Endothelial cell (in vitro differentiated cells): ENCODE results near the gene LRRC72. TPM values are rescaled to one million over a fixed set of nuclear protein-coding genes. Genes with fewer than 3 reads are reported as not detected.

Experiments
- DNase-seq: peaks from one replicate; pipeline ENCODE4 v3.0.0; 2021; ENCODE audit warnings: low spot score
- H3K27ac Mint-ChIP-seq: one replicate; pipeline ENCODE4 v1.8.0; 2021; ENCODE audit warnings: mixed read lengths, inconsistent platforms; ENCODE audit not compliant: unreplicated experiment
- H3K27me3 Mint-ChIP-seq: one replicate; pipeline ENCODE4 v1.8.0; 2021; ENCODE audit warnings: mild to moderate bottlenecking, moderate library complexity, mixed read lengths, inconsistent platforms; ENCODE audit not compliant: unreplicated experiment
- H3K36me3 Mint-ChIP-seq: one replicate; pipeline ENCODE4 v1.8.0; 2021; ENCODE audit warnings: mild to moderate bottlenecking, low read depth, mixed read lengths, inconsistent platforms; ENCODE audit not compliant: unreplicated experiment
- H3K4me1 Mint-ChIP-seq: one replicate; pipeline ENCODE4 v1.8.0; 2021; ENCODE audit warnings: mild to moderate bottlenecking, mixed read lengths, inconsistent platforms; ENCODE audit not compliant: unreplicated experiment
- H3K4me3 Mint-ChIP-seq: one replicate; pipeline ENCODE4 v1.8.0; 2021; ENCODE audit warnings: mild to moderate bottlenecking, mixed read lengths, inconsistent platforms; ENCODE audit not compliant: unreplicated experiment
- H3K9me3 Mint-ChIP-seq: one replicate; pipeline ENCODE4 v1.8.0; 2021; ENCODE audit warnings: mixed read lengths, inconsistent platforms; ENCODE audit not compliant: unreplicated experiment
- total RNA-seq: library from RNA; stranded (reverse); fragmentation: NEBNext Ultra II Directional; extraction: Animal tissue kit (Norgen Biotek cat#: 25700); gene quantifications from one replicate; pipeline ENCODE4 v1.2.1, GENCODE V29; 2021; ENCODE audit not compliant: unreplicated experiment
- TF ChIP-seq, protein P1 (sequence below): fragments of 200-600 bp; sonication (generic); IDR thresholded peaks from one replicate; pipeline ENCODE4 v1.5.0; 2021; ENCODE audit warnings: antibody characterized with exemption; ENCODE audit not compliant: unreplicated experiment

Gene LRRC72
- total RNA-seq, 1 donor from 2014 or later = not detected

- H3K4me3 Mint-ChIP-seq = no peak overlapping the region
- no peak overlapping the region for H3K27ac Mint-ChIP-seq
- H3K4me1 Mint-ChIP-seq = peaks cover 3% of the 10 kb centered on the region
- H3K9me3 Mint-ChIP-seq = no peaks in the 10 kb centered on the region
- TF ChIP-seq, protein P1, sequence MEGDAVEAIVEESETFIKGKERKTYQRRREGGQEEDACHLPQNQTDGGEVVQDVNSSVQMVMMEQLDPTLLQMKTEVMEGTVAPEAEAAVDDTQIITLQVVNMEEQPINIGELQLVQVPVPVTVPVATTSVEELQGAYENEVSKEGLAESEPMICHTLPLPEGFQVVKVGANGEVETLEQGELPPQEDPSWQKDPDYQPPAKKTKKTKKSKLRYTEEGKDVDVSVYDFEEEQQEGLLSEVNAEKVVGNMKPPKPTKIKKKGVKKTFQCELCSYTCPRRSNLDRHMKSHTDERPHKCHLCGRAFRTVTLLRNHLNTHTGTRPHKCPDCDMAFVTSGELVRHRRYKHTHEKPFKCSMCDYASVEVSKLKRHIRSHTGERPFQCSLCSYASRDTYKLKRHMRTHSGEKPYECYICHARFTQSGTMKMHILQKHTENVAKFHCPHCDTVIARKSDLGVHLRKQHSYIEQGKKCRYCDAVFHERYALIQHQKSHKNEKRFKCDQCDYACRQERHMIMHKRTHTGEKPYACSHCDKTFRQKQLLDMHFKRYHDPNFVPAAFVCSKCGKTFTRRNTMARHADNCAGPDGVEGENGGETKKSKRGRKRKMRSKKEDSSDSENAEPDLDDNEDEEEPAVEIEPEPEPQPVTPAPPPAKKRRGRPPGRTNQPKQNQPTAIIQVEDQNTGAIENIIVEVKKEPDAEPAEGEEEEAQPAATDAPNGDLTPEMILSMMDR = no peak
- DNase-seq = no peak
- H3K27me3 Mint-ChIP-seq = no peaks in the 10 kb centered on the region
- no peaks in the 10 kb centered on the region for H3K36me3 Mint-ChIP-seq
Observed at GRCh38 chr7:16554518-16555236, 28.1 kb downstream of the LRRC72 start.

DNA sequence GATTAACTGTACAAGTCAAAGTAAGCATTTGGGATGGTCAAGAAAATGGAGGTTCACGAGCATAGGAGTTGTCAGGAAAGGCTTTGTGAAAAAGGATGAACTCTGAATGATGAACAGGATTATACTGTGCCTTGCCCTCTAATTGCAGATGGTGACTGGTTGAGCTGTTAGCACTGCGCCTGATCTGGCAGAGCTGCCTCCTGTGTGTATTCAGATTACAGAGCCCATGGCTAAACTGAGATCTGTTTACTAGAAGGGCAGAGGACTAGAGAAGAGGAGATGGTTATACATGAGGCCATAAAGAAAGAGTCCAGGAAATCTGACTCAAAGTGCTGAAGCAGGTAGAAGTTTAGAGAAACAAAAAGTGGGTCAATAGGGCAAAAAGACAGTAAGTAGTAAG, 29.7 kb downstream of the LRRC72 start:
- H3K9me3 Mint-ChIP-seq = no peaks in the 10 kb centered on the region
- H3K36me3 Mint-ChIP-seq = no peaks in the 10 kb centered on the region
- no peak for DNase-seq
- peaks cover 3% of the 10 kb centered on the region for H3K4me1 Mint-ChIP-seq
- no peaks in the 10 kb centered on the region for H3K27me3 Mint-ChIP-seq
- no peak overlapping the region for H3K4me3 Mint-ChIP-seq
- TF ChIP-seq, protein P1 = no peak
- H3K27ac Mint-ChIP-seq = no peak overlapping the region

DNA sequence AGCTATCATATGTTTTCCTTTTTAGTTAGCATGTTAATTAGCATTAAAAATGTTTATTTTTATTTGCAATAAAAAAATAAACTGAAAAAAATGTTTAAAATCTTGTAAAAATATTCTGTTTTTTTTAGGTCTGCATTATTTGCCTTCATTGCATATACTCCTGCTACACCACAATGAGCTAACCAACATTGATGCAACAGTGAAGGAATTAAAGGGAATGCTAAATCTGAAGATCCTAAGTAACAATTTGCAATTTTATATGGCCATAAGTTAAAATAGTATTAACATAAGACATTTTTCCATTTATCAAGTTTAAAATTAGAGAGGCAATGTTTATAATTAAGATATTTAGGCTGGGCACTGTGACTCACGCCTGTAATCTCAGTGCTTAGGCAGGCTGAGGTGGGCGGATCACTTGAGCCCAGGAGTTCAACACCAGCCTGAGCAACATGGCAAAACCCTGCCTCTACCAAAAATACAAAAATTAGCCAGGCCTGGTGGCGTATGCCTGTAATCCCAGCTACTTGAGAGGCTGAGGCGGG, 32.2 kb downstream of the LRRC72 start:
- no peaks in the 10 kb centered on the region for H3K27me3 Mint-ChIP-seq
- DNase-seq = no peak
- peaks cover 3% of the 10 kb centered on the region for H3K4me1 Mint-ChIP-seq
- TF ChIP-seq, protein P1 = no peak
- H3K36me3 Mint-ChIP-seq = no peaks in the 10 kb centered on the region
- H3K27ac Mint-ChIP-seq = no peak overlapping the region
- no peak overlapping the region for H3K4me3 Mint-ChIP-seq
- no peaks in the 10 kb centered on the region for H3K9me3 Mint-ChIP-seq

DNA sequence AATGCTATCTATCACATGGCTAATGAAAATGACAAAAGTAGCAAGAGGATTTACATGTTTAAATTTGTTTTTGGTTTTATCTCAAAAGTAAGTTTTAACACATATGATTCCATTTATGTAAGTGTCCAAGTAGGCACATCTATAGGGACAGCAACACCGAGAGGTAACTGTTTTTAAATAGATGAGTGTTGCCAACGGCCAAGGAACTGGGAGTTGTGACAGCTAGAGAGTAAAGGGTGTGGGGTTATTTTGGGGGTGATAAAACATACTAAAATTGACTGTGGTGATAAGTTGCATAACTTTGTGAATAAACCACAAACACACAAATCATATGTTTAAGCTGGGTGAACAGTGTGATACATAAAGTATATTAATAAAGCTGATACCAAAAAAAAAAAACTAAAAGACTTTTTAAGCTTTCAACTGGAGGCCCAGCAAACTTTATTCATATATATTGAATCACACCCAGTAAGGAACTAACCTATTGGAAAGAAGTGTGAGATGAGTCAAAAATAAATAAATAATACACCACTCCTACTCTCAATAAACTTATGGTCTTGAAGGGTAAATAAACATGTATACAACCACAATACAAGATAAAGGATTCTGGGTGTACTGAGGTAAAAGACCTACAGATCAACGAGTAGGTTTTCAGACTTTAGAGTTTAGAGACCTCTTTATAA, 33.0 kb downstream of the LRRC72 start:
- H3K9me3 Mint-ChIP-seq = no peaks in the 10 kb centered on the region
- DNase-seq = no peak
- H3K4me3 Mint-ChIP-seq = no peak overlapping the region
- H3K27me3 Mint-ChIP-seq = no peaks in the 10 kb centered on the region
- H3K27ac Mint-ChIP-seq = no peak overlapping the region
- H3K36me3 Mint-ChIP-seq = no peaks in the 10 kb centered on the region
- TF ChIP-seq, protein P1 = no peak
- H3K4me1 Mint-ChIP-seq = peaks cover 2% of the 10 kb centered on the region

- no peak overlapping the region for H3K27ac Mint-ChIP-seq
- no peaks in the 10 kb centered on the region for H3K4me1 Mint-ChIP-seq
- H3K27me3 Mint-ChIP-seq = no peaks in the 10 kb centered on the region
- TF ChIP-seq, protein P1 = no peak
- no peak for DNase-seq
- no peak overlapping the region for H3K4me3 Mint-ChIP-seq
- H3K9me3 Mint-ChIP-seq = no peaks in the 10 kb centered on the region
- no peaks in the 10 kb centered on the region for H3K36me3 Mint-ChIP-seq
Observed at GRCh38 chr7:16561943-16562342, 35.3 kb downstream of the LRRC72 start.
